Panc1 (cell line): ENCODE data around the gene KCND3. TPM values are rescaled to one million over a fixed set of nuclear protein-coding genes. Genes with fewer than 3 reads are reported as not detected.

Experiments
- ATAC-seq: fragments of 200-7000 bp; cut with Tn5 transposase; 2 replicates; pipeline ENCODE4 v1.9.1; 2020; ENCODE audit warnings: mild to moderate bottlenecking, moderate library complexity
- BruUV-seq: library from RNA; stranded (reverse); fragments of 400-500 nt; replicated peaks from 2 replicates; lab custom pipeline; 2021; lab: Mats Ljungman, UMichigan
- CTCF ChIA-PET: fragments of 300-600 bp; sonication (Branson Sonifier 250); formaldehyde crosslinking; loops from one replicate; lab custom pipeline; 2022; ENCODE audit warnings: antibody characterized with exemption; lab: Charles Lee
- POLR2A ChIA-PET: fragments of 300-600 bp; sonication (Branson Sonifier 250); formaldehyde crosslinking; loops from one replicate; lab custom pipeline; 2022; ENCODE audit warnings: antibody characterized with exemption; lab: Charles Lee
- DNase-seq: peaks from one replicate; pipeline ENCODE4 v3.0.0-alpha.2; 2010; ENCODE audit warnings: low read depth, low spot score
- H3K27ac ChIP-seq: 2 replicates; pipeline ENCODE4 v1.5.1; 2011; ENCODE audit warnings: mild to moderate bottlenecking, low read length, inconsistent platforms
- H3K27me3 ChIP-seq: fragments of 200-500 bp; sonication (Bioruptor generic); 2 replicates; pipeline ENCODE4 v1.6.0; 2014; ENCODE audit warnings: low read length, inconsistent platforms; ENCODE audit not compliant: control insufficient read depth, insufficient read depth
- H3K36me3 ChIP-seq: fragments of 200-500 bp; sonication (Bioruptor generic); 2 replicates; pipeline ENCODE4 v1.5.1; 2014; ENCODE audit warnings: inconsistent platforms, mild to moderate bottlenecking, low read length, moderate library complexity; ENCODE audit not compliant: control insufficient read depth, insufficient read depth
- H3K4me1 ChIP-seq: 2 replicates; pipeline ENCODE4 v1.5.1; 2011; ENCODE audit warnings: inconsistent platforms, mild to moderate bottlenecking, low read length, moderate library complexity; ENCODE audit not compliant: control insufficient read depth, insufficient read depth
- H3K4me3 ChIP-seq, 2 experiments: 2 replicates each; pipeline ENCODE4 v1.5.1; 2011 to 2012; ENCODE audit warnings: low read depth in 2 of 2, low read length in 2 of 2, mild to moderate bottlenecking in 2 of 2, inconsistent platforms in 1 of 2, moderate library complexity in 1 of 2
- H3K9me3 ChIP-seq: fragments of 200-500 bp; sonication (Bioruptor generic); 2 replicates; pipeline ENCODE4 v1.5.1; 2014; ENCODE audit warnings: low read depth, mild to moderate bottlenecking, inconsistent platforms, low read length, moderate library complexity; ENCODE audit not compliant: control insufficient read depth, insufficient read depth
- POLR2AphosphoS5 ChIP-seq: IDR thresholded peaks from 2 replicates; pipeline ENCODE4 v1.6.1; 2012; ENCODE audit warnings: mild to moderate bottlenecking, low read depth, low read length, moderate library complexity
- SIN3A ChIP-seq: IDR thresholded peaks from 2 replicates; pipeline ENCODE4 v1.6.1; 2012; ENCODE audit warnings: low read depth, mild to moderate bottlenecking, low read length, moderate library complexity, borderline replicate concordance; ENCODE audit not compliant: insufficient read depth
- TCF7L2 ChIP-seq: IDR thresholded peaks from 2 replicates; pipeline ENCODE4 v1.6.1; 2011; ENCODE audit warnings: mild to moderate bottlenecking, low read depth, low read length, inconsistent platforms
- in situ Hi-C: cut with HindIII; loops from 2 replicates; pipeline ENCODE4 v1.10.0; 2016; ENCODE audit warnings: low sequenced_read_pairs, low pct_unique_long_range_greater_than_20kb
- intact Hi-C: fragments of 100-400 bp; cut with micrococcal nuclease; formaldehyde crosslinking; loops from one replicate; pipeline ENCODE4 v1.10.0; 2022; ENCODE audit not compliant: unreplicated experiment
- total RNA-seq: library from RNA; stranded (reverse); gene quantifications from one replicate; pipeline ENCODE4 v1.2.1, GENCODE V29; 2021; ENCODE audit not compliant: unreplicated experiment
- TF ChIP-seq, protein P1 (sequence below), 2 experiments: IDR thresholded peaks; 2 replicates each; pipeline ENCODE4 v1.6.1; 2011 to 2012; ENCODE audit warnings: low read depth in 2 of 2, control low read depth in 1 of 2, low read length in 1 of 2, mild to moderate bottlenecking in 1 of 2, moderate library complexity in 1 of 2; ENCODE audit not compliant: insufficient read depth in 1 of 2
- TF ChIP-seq, protein P2 (sequence below): fragments of 450-650 bp; IDR thresholded peaks from 2 replicates; pipeline ENCODE4 v1.5.1; 2017; ENCODE audit warnings: mild to moderate bottlenecking

Gene KCND3
- total RNA-seq, 1 experiment from 2014 or later: not detected

GRCh38 chr1:111754984-111755330, 234.5 kb downstream of the KCND3 start:
- H3K27ac ChIP-seq: peak overlapping the region; percentile 86
- CTCF ChIA-PET: no interaction called here
- no peaks in the 10 kb centered on the region for H3K9me3 ChIP-seq
- H3K27me3 ChIP-seq: no peaks in the 10 kb centered on the region
- DNase-seq: no peak
- peaks cover 11% of the 10 kb centered on the region for H3K36me3 ChIP-seq
- in situ Hi-C loops: no loop called here
- intact Hi-C loops: loop anchor here (10.0 kb wide), 1 partner anchor 250 kb away; the partner anchor contains the start of genes ADORA3 and TMIGD3
- POLR2A ChIA-PET: no interaction called here
- peaks cover 3% of the 10 kb centered on the region; the same call in 1 of the 2 replicates for H3K4me1 ChIP-seq
- TF ChIP-seq, protein P1, sequence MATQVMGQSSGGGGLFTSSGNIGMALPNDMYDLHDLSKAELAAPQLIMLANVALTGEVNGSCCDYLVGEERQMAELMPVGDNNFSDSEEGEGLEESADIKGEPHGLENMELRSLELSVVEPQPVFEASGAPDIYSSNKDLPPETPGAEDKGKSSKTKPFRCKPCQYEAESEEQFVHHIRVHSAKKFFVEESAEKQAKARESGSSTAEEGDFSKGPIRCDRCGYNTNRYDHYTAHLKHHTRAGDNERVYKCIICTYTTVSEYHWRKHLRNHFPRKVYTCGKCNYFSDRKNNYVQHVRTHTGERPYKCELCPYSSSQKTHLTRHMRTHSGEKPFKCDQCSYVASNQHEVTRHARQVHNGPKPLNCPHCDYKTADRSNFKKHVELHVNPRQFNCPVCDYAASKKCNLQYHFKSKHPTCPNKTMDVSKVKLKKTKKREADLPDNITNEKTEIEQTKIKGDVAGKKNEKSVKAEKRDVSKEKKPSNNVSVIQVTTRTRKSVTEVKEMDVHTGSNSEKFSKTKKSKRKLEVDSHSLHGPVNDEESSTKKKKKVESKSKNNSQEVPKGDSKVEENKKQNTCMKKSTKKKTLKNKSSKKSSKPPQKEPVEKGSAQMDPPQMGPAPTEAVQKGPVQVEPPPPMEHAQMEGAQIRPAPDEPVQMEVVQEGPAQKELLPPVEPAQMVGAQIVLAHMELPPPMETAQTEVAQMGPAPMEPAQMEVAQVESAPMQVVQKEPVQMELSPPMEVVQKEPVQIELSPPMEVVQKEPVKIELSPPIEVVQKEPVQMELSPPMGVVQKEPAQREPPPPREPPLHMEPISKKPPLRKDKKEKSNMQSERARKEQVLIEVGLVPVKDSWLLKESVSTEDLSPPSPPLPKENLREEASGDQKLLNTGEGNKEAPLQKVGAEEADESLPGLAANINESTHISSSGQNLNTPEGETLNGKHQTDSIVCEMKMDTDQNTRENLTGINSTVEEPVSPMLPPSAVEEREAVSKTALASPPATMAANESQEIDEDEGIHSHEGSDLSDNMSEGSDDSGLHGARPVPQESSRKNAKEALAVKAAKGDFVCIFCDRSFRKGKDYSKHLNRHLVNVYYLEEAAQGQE (IDR thresholded peaks at IDR 0.05; ENCODE audit: insufficient read depth in 1 of 2, low read depth in 2 of 2, low read length in 1 of 2): no peak
- TF ChIP-seq SIN3A (no peak), TCF7L2 (no peak), POLR2AphosphoS5 (no peak)
- TF ChIP-seq, protein P2, sequence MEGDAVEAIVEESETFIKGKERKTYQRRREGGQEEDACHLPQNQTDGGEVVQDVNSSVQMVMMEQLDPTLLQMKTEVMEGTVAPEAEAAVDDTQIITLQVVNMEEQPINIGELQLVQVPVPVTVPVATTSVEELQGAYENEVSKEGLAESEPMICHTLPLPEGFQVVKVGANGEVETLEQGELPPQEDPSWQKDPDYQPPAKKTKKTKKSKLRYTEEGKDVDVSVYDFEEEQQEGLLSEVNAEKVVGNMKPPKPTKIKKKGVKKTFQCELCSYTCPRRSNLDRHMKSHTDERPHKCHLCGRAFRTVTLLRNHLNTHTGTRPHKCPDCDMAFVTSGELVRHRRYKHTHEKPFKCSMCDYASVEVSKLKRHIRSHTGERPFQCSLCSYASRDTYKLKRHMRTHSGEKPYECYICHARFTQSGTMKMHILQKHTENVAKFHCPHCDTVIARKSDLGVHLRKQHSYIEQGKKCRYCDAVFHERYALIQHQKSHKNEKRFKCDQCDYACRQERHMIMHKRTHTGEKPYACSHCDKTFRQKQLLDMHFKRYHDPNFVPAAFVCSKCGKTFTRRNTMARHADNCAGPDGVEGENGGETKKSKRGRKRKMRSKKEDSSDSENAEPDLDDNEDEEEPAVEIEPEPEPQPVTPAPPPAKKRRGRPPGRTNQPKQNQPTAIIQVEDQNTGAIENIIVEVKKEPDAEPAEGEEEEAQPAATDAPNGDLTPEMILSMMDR: no peak
- H3K4me3 ChIP-seq: peak overlapping the region; percentile 72 to 95
- no TSS peak for BruUV-seq
- ATAC-seq: peak; percentile 72

GRCh38 chr1:111751906-111752575, 237.4 kb downstream of the KCND3 start:
- Histone ChIP-seq H3K27me3 (no peaks in the 10 kb centered on the region), H3K4me1 (peaks cover 3% of the 10 kb centered on the region; the same call in 1 of the 2 replicates), H3K36me3 (peaks cover 4% of the 10 kb centered on the region; the same call in 1 of the 2 replicates), H3K9me3 (no peaks in the 10 kb centered on the region), H3K4me3 (no peak overlapping the region), H3K27ac (no peak overlapping the region)
- intact Hi-C loops (loop anchor here (10.0 kb wide), 1 partner anchor 247 kb away; the partner anchor contains the start of genes ADORA3 and TMIGD3), in situ Hi-C loops (no loop called here)
- ATAC-seq (no peak), DNase-seq (no peak)
- POLR2A ChIA-PET: no interaction called here
- BruUV-seq: no TSS peak
- CTCF ChIA-PET: no interaction called here
- TF ChIP-seq SIN3A (no peak), POLR2AphosphoS5 (no peak), TCF7L2 (no peak)
- TF ChIP-seq, protein P1 (IDR thresholded peaks at IDR 0.05; ENCODE audit: insufficient read depth in 1 of 2, low read depth in 2 of 2, low read length in 1 of 2): no peak
- TF ChIP-seq, protein P2: no peak
